ENCODE results near the gene PPM1F. TPM values are rescaled to one million over a fixed set of nuclear protein-coding genes. Genes with fewer than 3 reads are reported as not detected.
A peak's percentile ranks its signal among the peaks of the same experiment; 100 is the strongest.
"Not testable (repeated sequence)": the region's sequence is repeated elsewhere in the genome, so short reads cannot be mapped to it uniquely, and the experiment has no call there.

Gene PPM1F
- total and polyA plus RNA-seq, 3 experiments from 2014 or later, result 9.2 to 29.1 (median 25.4) TPM

- Mint-ChIP-seq H3K27me3 (peaks cover 0 to 3% of the 10 kb centered on the region in 2 donors), H3K4me3 (no peak overlapping the region), H3K9me3 (no peaks in the 10 kb centered on the region), H3K4me1 (no peaks in the 10 kb centered on the region), H3K36me3 (peaks cover 0 to 3% (median 0%) of the 10 kb centered on the region in 3 donors), H3K27ac (peak overlapping the region in 1 of 8 donors; percentile 87)
- H3K4me3 ChIP-seq (ENCODE audit: low read length), result no peak overlapping the region
- no peaks in the 10 kb centered on the region for H3K4me1 ChIP-seq (ENCODE audit: insufficient read depth, low read length)
- no peaks in the 10 kb centered on the region for H3K27me3 ChIP-seq (ENCODE audit: insufficient read depth, low read length, poor library complexity, severe bottlenecking)
- no peak overlapping the region for H3K27ac ChIP-seq (ENCODE audit: low read depth, low read length)
- POLR2A ChIA-PET, result interaction anchor here (0.7 to 0.8 kb wide), 2 partner anchors 11 to 1945 kb away, joined by 3 read pairs; no protein-coding TSS in a partner anchor
- no peaks in the 10 kb centered on the region for H3K9me3 ChIP-seq (ENCODE audit: low read length)
- DNase-seq, result no peak
- CTCF ChIA-PET, result no interaction called here
- H3K36me3 ChIP-seq (ENCODE audit: insufficient read depth, low read length), result no peaks in the 10 kb centered on the region
Measured at GRCh38 chr22:21889251-21889990, 63.2 kb downstream of the PPM1F start.

GRCh38 chr22:21887841-21888240 is 64.8 kb downstream of the PPM1F start:
- H3K36me3 ChIP-seq (ENCODE audit: insufficient read depth, low read length), result no peaks in the 10 kb centered on the region
- H3K27ac Mint-ChIP-seq, result peak overlapping the region in 1 of 8 donors; percentile 47
- H3K36me3 Mint-ChIP-seq, result peaks cover 0 to 3% (median 0%) of the 10 kb centered on the region in 3 donors
- no peak for DNase-seq
- H3K4me1 Mint-ChIP-seq, result no peaks in the 10 kb centered on the region
- no peak overlapping the region for H3K4me3 ChIP-seq (ENCODE audit: low read length)
- H3K9me3 Mint-ChIP-seq, result no peaks in the 10 kb centered on the region
- H3K27me3 Mint-ChIP-seq, result peaks cover 0 to 3% of the 10 kb centered on the region in 2 donors
- H3K4me3 Mint-ChIP-seq, result no peak overlapping the region
- POLR2A ChIA-PET, result no interaction called here
- no peak overlapping the region for H3K27ac ChIP-seq (ENCODE audit: low read depth, low read length)
- H3K9me3 ChIP-seq (ENCODE audit: low read length), result no peaks in the 10 kb centered on the region
- CTCF ChIA-PET, result no interaction called here
- H3K27me3 ChIP-seq (ENCODE audit: insufficient read depth, low read length, poor library complexity, severe bottlenecking), result no peaks in the 10 kb centered on the region
- no peaks in the 10 kb centered on the region for H3K4me1 ChIP-seq (ENCODE audit: insufficient read depth, low read length)

GRCh38 chr22:21883930-21884329 is 68.7 kb downstream of the PPM1F start:
- CTCF ChIA-PET; H3K36me3 ChIP-seq (ENCODE audit: insufficient read depth, low read length); H3K4me3 Mint-ChIP-seq; H3K4me1 Mint-ChIP-seq; DNase-seq; POLR2A ChIA-PET; H3K4me1 ChIP-seq (ENCODE audit: insufficient read depth, low read length); H3K9me3 Mint-ChIP-seq; H3K4me3 ChIP-seq (ENCODE audit: low read length); H3K36me3 Mint-ChIP-seq; H3K27me3 Mint-ChIP-seq; H3K9me3 ChIP-seq (ENCODE audit: low read length); H3K27ac Mint-ChIP-seq; H3K27me3 ChIP-seq (ENCODE audit: insufficient read depth, low read length, poor library complexity, severe bottlenecking); H3K27ac ChIP-seq (ENCODE audit: low read depth, low read length): not testable (repeated sequence)

- POLR2A ChIA-PET, result not testable (repeated sequence)
Measured at GRCh38 chr22:21882754-21883333, 69.8 kb downstream of the PPM1F start.

GRCh38 chr22:21881841-21882753 is 70.6 kb downstream of the PPM1F start:
- POLR2A ChIA-PET, result interaction anchor here (0.7 kb wide), 1 partner anchor 98 kb away, joined by 3 read pairs; no protein-coding TSS in a partner anchor
- no peak overlapping the region for H3K4me3 Mint-ChIP-seq
- no peaks in the 10 kb centered on the region for H3K4me1 ChIP-seq (ENCODE audit: insufficient read depth, low read length)
- peaks cover 0 to 2% (median 1%) of the 10 kb centered on the region in 3 donors for H3K4me1 Mint-ChIP-seq
- DNase-seq, result no peak
- no peaks in the 10 kb centered on the region for H3K36me3 ChIP-seq (ENCODE audit: insufficient read depth, low read length)
- H3K9me3 ChIP-seq (ENCODE audit: low read length), result no peaks in the 10 kb centered on the region
- CTCF ChIA-PET, result no interaction called here
- peak overlapping the region in 1 of 8 donors; percentile 61 for H3K27ac Mint-ChIP-seq
- no peaks in the 10 kb centered on the region for H3K27me3 ChIP-seq (ENCODE audit: insufficient read depth, low read length, poor library complexity, severe bottlenecking)
- no peak overlapping the region for H3K27ac ChIP-seq (ENCODE audit: low read depth, low read length)
- no peak overlapping the region for H3K4me3 ChIP-seq (ENCODE audit: low read length)
- no peaks in the 10 kb centered on the region for H3K36me3 Mint-ChIP-seq
- H3K9me3 Mint-ChIP-seq, result no peaks in the 10 kb centered on the region
- H3K27me3 Mint-ChIP-seq, result no peaks in the 10 kb centered on the region

More at GRCh38 chr22:21882754-21883333, 69.8 kb downstream of the PPM1F start:
- DNase-seq; H3K27me3 Mint-ChIP-seq; H3K9me3 Mint-ChIP-seq; H3K9me3 ChIP-seq (ENCODE audit: low read length); H3K4me1 Mint-ChIP-seq; H3K36me3 ChIP-seq (ENCODE audit: insufficient read depth, low read length); H3K4me3 Mint-ChIP-seq; H3K4me3 ChIP-seq (ENCODE audit: low read length); H3K27ac Mint-ChIP-seq; H3K4me1 ChIP-seq (ENCODE audit: insufficient read depth, low read length); H3K36me3 Mint-ChIP-seq; H3K27me3 ChIP-seq (ENCODE audit: insufficient read depth, low read length, poor library complexity, severe bottlenecking); H3K27ac ChIP-seq (ENCODE audit: low read depth, low read length); CTCF ChIA-PET: not testable (repeated sequence)

- CTCF ChIA-PET, result interaction anchor here (1.0 kb wide), 1 partner anchor 17 kb away, joined by 5 read pairs; no protein-coding TSS in a partner anchor
- H3K27ac ChIP-seq (ENCODE audit: low read depth, low read length), result no peak overlapping the region
- H3K9me3 ChIP-seq (ENCODE audit: low read length), result no peaks in the 10 kb centered on the region
- POLR2A ChIA-PET, result interaction anchor here (0.7 to 1.6 kb wide), 2 partner anchors 9 to 41 kb away, joined by 3 to 4 read pairs; partner anchors contain the start of gene MAPK1
- Mint-ChIP-seq H3K9me3 (no peaks in the 10 kb centered on the region), H3K4me1 (peaks cover 6 to 18% (median 10%) of the 10 kb centered on the region in 3 donors), H3K36me3 (no peaks in the 10 kb centered on the region), H3K27ac (peak overlapping the region; percentile 10 to 94 (median 69)), H3K4me3 (peak overlapping the region in 3 of 7 donors; percentile 25 to 33 (median 33)), H3K27me3 (no peaks in the 10 kb centered on the region)
- H3K36me3 ChIP-seq (ENCODE audit: insufficient read depth, low read length), result no peaks in the 10 kb centered on the region
- no peaks in the 10 kb centered on the region for H3K4me1 ChIP-seq (ENCODE audit: insufficient read depth, low read length)
- H3K4me3 ChIP-seq (ENCODE audit: low read length), result no peak overlapping the region
- DNase-seq, result peak in 1 of 5 donors; percentile 6
- no peaks in the 10 kb centered on the region for H3K27me3 ChIP-seq (ENCODE audit: insufficient read depth, low read length, poor library complexity, severe bottlenecking)
Measured at GRCh38 chr22:21876486-21877176, 76.0 kb downstream of the PPM1F start.

- H3K27ac ChIP-seq (ENCODE audit: low read depth, low read length); H3K36me3 Mint-ChIP-seq; H3K9me3 Mint-ChIP-seq; H3K36me3 ChIP-seq (ENCODE audit: insufficient read depth, low read length); H3K4me3 ChIP-seq (ENCODE audit: low read length); CTCF ChIA-PET; H3K4me3 Mint-ChIP-seq; H3K27me3 Mint-ChIP-seq; DNase-seq; H3K27ac Mint-ChIP-seq; H3K27me3 ChIP-seq (ENCODE audit: insufficient read depth, low read length, poor library complexity, severe bottlenecking); POLR2A ChIA-PET; H3K4me1 ChIP-seq (ENCODE audit: insufficient read depth, low read length); H3K9me3 ChIP-seq (ENCODE audit: low read length): not testable (repeated sequence)
- peaks cover 6 to 18% (median 10%) of the 10 kb centered on the region in 3 donors for H3K4me1 Mint-ChIP-seq
Measured at GRCh38 chr22:21874953-21875352, 77.7 kb downstream of the PPM1F start.
